HG02970 (cell line): Measurements from ENCODE around the gene FSTL3.
"Not testable (repeated sequence)": the region's sequence is repeated elsewhere in the genome, so short reads cannot be mapped to it uniquely, and the experiment has no call there.

Source experiments
- ATAC-seq: cut with Tn5 transposase; IDR thresholded peaks from one replicate; pipeline ENCODE4 v1.9.1; 2021; ENCODE audit warnings: mild to moderate bottlenecking, moderate library complexity, moderate number of reproducible peaks; ENCODE audit not compliant: unreplicated experiment, low FRiP score

Gene FSTL3

DNA sequence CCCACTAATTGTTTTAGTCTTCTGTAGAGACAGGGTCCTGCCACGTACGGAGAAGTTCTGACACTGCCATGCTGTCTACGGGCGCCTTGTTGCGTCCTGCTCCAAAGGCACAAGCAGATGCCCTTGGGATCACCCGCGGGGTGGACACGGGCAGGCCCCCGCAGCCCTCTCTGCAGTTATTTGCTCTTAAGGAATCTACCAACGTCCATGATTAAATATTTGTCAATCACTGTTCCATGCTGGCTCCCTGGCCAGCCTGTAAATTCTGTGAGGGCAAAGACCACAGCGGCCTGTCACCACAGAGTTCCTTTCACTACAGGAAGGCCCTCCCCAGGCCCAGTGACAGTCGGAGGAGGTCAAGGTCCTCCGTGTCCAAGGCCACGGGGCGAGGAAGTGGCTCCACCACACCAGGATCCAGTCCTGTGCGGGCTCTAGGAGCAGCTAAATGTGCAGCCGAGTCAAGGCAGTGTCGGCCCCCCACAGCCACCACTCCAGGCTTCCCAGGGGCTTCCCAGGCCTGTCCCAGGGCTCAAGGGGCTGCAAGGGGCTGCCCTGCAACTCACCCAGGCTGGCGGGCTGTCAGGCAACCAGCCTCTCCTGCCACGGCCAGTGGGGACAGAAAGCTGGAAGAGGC lies 15.3 kb upstream of the FSTL3 start:
- no peak for ATAC-seq

GRCh38 chr19:661427-662196 lies 14.6 kb upstream of the FSTL3 start:
- ATAC-seq = no peak

DNA sequence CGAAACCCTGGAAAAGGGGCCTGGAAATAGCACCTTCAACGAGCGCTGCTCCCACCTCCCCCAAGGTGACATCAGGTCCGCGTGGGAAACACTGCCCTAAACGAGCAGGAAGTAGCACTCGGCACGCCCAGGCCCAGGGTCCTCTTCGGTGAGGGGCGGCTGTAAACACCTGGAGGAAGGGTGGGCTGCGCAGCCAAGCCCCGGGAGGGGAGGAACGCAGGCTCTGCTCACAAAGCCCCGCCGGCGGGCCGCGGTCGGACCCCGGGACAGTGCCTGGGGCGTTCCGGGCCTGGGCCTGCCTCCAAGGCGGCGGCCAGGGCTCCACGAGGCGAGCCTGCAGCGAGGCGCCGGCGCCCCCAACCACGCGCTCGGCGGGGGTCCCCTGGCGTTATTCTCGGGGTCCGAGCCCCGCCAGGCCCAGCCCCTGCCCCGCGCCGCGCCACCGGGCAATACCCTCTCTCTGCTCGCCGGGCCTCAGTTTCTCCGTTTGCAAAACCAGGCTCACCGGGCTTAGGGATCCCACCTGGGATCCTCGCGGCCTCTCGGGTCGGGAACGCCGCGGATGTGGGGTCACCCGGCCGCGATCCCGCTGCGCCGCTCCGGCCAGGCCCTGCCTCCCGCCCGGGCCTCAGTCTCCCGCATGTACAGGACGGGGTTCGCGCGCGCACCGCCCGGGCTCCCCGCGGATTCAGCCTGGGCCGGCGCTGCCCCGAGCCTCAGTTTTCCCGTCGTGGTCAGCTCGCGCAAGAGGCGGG lies 13.8 kb upstream of the FSTL3 start:
- peak; percentile 8 for ATAC-seq

GRCh38 chr19:662962-663681 lies 13.1 kb upstream of the FSTL3 start, which contains the start of gene RNF126:
RNF126 (minus strand) TSS chr19:663214; CDS start chr19:663121, 93 bp downstream.
- ATAC-seq = peak; percentile 69

GRCh38 chr19:663682-664117 lies 12.5 kb upstream of the FSTL3 start:
- ATAC-seq = no peak

DNA sequence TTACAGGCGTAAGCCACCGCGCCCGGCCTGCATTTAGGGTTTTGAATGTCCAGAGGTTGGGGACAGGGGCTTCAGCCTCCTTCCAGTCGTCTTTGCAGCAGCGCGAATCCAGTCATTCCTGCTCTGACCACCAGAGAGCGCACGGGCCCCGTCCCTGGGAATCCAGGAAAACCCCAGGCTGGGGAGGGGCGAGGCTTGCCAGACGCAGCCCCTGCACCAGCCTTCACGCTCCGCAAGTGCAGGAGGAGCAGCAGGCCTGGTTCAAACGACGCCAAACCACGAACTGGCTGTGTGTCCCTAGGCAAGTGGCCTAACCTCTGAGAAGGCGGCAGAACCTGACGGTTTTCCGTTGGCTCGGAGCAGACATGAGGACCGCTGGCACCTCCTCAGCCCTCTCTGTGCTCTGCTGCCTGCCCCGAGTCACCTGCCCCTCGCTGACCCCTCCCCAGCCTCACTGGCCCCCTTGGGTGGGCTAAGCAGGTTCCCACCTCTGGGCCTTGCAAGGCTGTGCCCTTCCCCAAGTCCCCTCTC lies 11.2 kb upstream of the FSTL3 start:
- ATAC-seq = no peak

DNA sequence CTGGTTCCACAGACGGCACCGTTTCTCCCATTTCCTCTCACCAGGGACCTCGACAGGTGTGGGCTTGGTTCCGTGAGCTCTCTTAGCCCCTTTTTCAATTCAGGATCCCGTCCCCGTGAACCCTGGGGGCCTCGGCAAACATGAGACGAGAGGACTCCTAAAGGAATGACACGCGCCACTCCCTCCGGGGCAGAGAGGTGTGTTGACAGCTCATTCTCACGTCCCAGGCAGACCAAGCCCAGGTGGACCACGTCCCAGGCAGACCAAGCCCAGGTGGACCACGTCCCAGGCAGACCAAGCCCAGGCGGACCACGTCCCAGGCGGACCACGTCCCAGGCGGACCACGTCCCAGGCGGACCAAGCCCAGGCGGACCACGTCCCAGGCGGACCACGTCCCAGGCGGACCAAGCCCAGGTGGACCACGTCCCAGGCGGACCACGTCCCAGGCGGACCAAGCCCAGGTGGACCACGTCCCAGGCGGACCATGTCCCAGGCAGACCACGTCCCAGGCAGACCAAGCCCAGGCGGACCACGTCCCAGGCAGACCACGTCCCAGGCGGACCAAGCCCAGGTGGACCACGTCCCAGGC lies 9.1 kb upstream of the FSTL3 start:
- not testable (repeated sequence) for ATAC-seq

GRCh38 chr19:668675-669434 lies 7.3 kb upstream of the FSTL3 start:
- ATAC-seq = not testable (repeated sequence)

DNA sequence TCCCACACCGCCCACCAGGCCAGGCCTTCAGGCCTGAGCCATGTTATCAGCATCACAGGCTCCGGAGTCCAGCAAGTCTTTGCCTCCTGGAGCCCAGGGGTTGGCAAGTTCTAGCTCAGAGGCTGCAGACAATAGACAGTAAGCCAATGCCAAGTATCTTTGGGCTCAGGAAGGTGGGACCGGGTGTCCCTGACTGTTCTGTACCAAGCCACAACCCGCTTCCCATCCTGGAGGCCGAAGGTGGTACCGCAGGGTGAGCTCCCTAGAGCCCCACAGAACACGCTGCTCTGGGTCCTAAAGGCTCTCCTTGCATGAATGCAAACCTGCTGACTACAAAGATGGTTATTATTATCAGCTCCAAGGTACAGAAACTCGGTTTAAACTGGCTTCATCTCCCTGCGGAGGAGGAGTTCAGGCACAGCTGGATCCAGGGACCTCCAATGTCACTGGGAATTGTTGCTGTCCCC lies 5.5 kb upstream of the FSTL3 start:
- ATAC-seq = no peak

DNA sequence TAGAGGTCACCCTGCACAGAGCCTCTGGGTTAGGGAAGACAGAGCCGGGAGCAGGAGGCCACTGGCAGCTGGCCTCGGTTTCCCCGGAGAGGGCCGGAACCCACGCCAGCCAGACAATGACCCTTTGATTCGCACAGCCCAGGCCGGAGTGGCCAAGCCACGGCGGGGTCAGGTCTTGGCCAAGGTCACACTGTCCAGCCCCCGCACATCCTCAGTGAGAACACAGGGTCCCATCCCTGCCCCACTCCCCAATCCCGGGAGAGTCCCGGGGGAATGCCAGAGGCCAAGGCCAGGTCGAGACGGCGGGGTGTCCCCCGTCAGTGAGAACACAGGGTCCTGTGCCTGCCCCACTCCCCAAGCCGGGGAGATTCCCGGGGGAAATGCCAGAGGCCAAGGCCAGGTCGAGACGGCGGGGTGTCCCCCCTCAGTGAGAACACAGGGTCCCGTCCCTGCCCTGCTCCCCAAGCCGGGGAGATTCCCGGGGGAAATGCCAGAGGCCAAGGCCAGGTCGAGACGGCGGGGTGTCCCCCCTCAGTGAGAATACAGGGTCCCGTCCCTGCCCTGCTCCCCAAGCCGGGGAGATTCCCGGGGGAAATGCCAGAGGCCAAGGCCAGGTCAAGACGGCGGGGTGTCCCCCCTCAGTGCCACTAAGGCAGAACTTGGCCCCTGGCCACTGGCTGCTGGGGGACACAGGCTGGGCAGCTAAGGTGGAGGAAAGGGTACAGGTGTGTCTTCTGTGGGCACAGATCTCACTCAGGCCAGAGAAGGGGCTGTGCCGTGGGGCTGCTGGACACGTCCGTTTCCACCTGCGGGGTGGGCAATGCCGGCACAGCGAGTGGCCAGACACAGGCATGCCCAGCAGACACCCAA lies 1.7 kb upstream of the FSTL3 start:
- no peak for ATAC-seq

DNA sequence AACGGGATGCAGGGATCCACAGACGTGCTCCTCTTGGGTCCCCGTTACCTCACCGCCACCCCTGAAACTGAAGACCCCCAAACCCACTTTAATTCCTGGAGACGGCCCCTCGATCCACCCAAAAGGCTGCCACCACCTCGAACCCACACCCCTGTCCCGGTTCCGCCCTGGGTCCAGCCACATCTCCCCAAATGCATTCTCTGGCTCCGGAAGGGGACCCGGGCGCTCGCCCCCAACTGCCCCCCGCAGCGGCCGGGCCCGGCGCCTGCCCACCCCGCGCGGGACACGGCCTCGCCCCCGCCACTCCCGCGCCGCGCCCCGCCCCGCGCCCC lies 219 bp upstream of the FSTL3 start:
- no peak for ATAC-seq

DNA sequence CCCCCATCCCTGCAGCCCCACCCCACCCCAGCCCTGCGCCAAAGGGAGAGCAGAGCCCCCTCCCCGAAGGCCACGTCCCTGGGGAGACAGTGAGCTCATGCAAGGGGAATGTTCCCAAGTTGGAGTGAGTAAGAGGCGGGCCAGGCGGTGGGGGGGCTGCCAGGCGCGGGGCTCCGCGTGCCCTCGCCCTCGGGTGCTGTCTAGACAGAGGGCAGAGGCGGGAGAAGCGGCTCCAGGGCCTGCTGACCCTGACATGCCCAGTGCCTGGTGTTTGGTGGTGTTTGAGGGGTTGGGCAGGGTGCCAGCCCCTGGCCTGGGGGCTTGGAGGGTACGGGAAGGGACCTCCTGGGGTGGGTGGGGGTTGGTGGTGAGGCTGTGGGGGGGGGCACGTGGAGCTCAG lies 1.0 kb downstream of the FSTL3 start:
- ATAC-seq = no peak

- ATAC-seq = no peak
Observed at GRCh38 chr19:677601-678436, 1.6 kb downstream of the FSTL3 start.

DNA sequence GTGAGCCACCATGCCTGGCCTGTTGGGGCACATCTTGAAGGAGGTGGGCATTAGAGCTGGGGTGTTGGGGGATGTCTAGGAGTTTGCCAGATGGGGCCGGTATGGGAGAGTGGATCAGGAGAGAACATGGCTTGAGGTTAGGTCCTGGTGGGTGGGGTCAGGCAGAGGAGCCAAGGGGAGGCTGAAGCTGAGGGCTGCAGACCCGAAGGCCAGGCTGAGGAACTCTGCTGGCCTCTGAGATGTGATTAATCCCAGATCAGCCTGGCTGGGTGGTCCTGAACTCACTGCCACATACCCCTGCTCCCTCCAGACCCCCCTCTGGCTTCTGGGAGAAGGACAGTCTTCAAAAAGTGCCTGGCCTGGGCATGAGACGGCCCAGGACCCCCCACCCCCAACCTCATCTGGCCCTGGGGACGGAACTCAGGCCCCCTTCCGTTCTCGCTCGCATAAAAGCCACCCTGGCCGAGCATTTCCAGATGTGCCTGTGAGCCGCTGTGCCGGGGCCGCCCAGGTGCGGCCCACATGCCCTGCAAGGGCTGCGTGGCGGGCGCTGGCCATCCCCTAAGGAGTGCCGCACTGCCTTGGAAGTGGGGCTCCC lies 2.7 kb downstream of the FSTL3 start:
- no peak for ATAC-seq

- ATAC-seq = peak; percentile 26
Observed at GRCh38 chr19:679418-680286, 3.5 kb downstream of the FSTL3 start.
